H1 (cell line): ENCODE measurements around the gene LNPEP. TPM values are rescaled to one million over a fixed set of nuclear protein-coding genes. Genes with fewer than 3 reads are reported as not detected.

Source experiments
- CHD2 ChIP-seq: IDR thresholded peaks from 2 replicates; pipeline ENCODE4 v1.6.1; 2012; ENCODE audit warnings: low read length, improper control_type of control experiment
- JUN ChIP-seq: IDR thresholded peaks from 2 replicates; pipeline ENCODE4 v1.6.1; 2011; ENCODE audit warnings: low read depth, mild to moderate bottlenecking, improper control_type of control experiment, low read length
- KDM4A ChIP-seq: IDR thresholded peaks from one replicate; pipeline ENCODE4 v1.7.1; 2012; ENCODE audit warnings: low read depth, mild to moderate bottlenecking, moderate library complexity, low read length, inconsistent platforms; ENCODE audit not compliant: severe bottlenecking
- SIN3A ChIP-seq, 2 experiments: IDR thresholded peaks in 1 of 2; conservative IDR thresholded peaks in 1 of 2; 2 replicates each; pipeline ENCODE4 v1.6.1; 2011 to 2012; ENCODE audit warnings: low read length in 2 of 2, improper control_type of control experiment in 1 of 2, low read depth in 1 of 2, mild to moderate bottlenecking in 1 of 2
- polyA plus RNA-seq, 7 experiments: library from polyadenylated mRNA; depleted of rRNA in 3 of 7; stranded (reverse) in 5 of 7; unstranded in 2 of 7; fragments of >200 nt in 5 of 7; fragments of 200-250 nt in 2 of 7; gene quantifications; 1 replicate in 5 of 7; 2 replicates in 1 of 7; 4 replicates in 1 of 7; pipeline versions ENCODE4 v1.2.1 to v1.2.3, GENCODE V29; 2011 to 2013; ENCODE audit warnings: missing spikeins in 2 of 7, mixed read lengths in 2 of 7
- total RNA-seq: library from RNA; stranded (reverse); fragmentation: NEBNext Ultra II Directional; extraction: Animal tissue kit (Norgen Biotek cat#: 25700); gene quantifications from 2 replicates; pipeline ENCODE4 v1.2.1, GENCODE V29; 2021
- TF ChIP-seq, protein P1 (sequence below): IDR thresholded peaks from 2 replicates; pipeline ENCODE4 v1.6.1; 2011; ENCODE audit warnings: low read length, improper control_type of control experiment

Gene LNPEP
- total and polyA plus RNA-seq, 2 of the 8 experiments (the other 6 are each of a cell fraction or from before 2014, with no cell fraction given): 1.8 to 4.5 TPM

DNA sequence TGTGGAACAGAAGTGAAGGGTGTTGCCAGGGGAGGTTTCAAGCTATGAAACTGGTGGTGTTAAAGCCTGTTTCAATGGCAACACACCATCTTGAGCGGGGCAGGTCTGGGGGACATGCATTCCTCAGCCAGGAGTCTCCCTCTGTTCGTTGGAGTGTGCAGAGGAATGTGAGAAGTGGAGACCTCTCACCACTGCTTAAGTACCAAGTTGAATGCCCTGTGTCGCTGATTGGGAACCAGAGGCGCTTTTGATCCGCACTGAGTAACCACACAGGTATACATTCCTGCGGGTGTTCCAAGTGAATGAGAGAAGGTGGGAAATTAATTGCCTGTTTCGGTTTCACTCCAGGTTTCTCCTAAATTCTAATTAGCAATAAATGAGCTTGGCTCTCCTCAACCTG is 107.1 kb downstream of the LNPEP start (continued):
- TF ChIP-seq KDM4A (no peak), JUN (no peak), SIN3A (conservative IDR thresholded peaks at IDR 0.05 in 1 of 2, IDR thresholded peaks at IDR 0.05 in 1 of 2; ENCODE audit: low read depth in 1 of 2, low read length in 2 of 2) (no peak), CHD2 (no peak)
- TF ChIP-seq, protein P1, sequence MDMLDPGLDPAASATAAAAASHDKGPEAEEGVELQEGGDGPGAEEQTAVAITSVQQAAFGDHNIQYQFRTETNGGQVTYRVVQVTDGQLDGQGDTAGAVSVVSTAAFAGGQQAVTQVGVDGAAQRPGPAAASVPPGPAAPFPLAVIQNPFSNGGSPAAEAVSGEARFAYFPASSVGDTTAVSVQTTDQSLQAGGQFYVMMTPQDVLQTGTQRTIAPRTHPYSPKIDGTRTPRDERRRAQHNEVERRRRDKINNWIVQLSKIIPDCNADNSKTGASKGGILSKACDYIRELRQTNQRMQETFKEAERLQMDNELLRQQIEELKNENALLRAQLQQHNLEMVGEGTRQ: no peak
